OCI-LY7 (cell line): ENCODE data around the gene PTPRN. TPM values are rescaled to one million over a fixed set of nuclear protein-coding genes. Genes with fewer than 3 reads are reported as not detected.

Experiments used
- BruUV-seq: library from RNA; stranded (reverse); fragments of 400-500 nt; replicated peaks from 2 replicates; lab custom pipeline; 2021; lab: Mats Ljungman, UMichigan
- CTCF ChIA-PET: fragments of 300-600 bp; sonication (Branson Sonifier 250); formaldehyde crosslinking; loops from one replicate; lab custom pipeline; 2022; ENCODE audit warnings: antibody characterized with exemption; ENCODE audit not compliant: unreplicated experiment; lab: Charles Lee
- POLR2A ChIA-PET: fragments of 300-600 bp; sonication (Branson Sonifier 250); formaldehyde crosslinking; loops from one replicate; lab custom pipeline; 2022; ENCODE audit warnings: antibody characterized with exemption; lab: Charles Lee
- DNase-seq: peaks from one replicate; pipeline ENCODE4 v3.0.0-alpha.2; 2015; ENCODE audit warnings: low spot score
- H2AFZ ChIP-seq: fragments of 200-600 bp; sonication (generic), shearing (Covaris generic); 2 replicates; pipeline ENCODE4 v1.6.1; 2014; ENCODE audit warnings: mild to moderate bottlenecking, antibody characterized with exemption, low read length, moderate library complexity
- H3K27ac ChIP-seq: fragments of 200-600 bp; sonication (generic); 2 replicates; pipeline ENCODE4 v1.5.1; 2014; ENCODE audit warnings: mixed run types, low read depth, mild to moderate bottlenecking, moderate library complexity, low read length, inconsistent platforms; ENCODE audit not compliant: poor library complexity, severe bottlenecking
- H3K36me3 ChIP-seq: fragments of 200-600 bp; sonication (generic); 2 replicates; pipeline ENCODE4 v1.6.1; 2014; ENCODE audit warnings: mild to moderate bottlenecking, antibody characterized with exemption, low read length, moderate library complexity, mixed read lengths; ENCODE audit not compliant: insufficient read depth
- H3K4me1 ChIP-seq: fragments of 200-600 bp; sonication (generic); 2 replicates; pipeline ENCODE4 v1.5.1; 2014; ENCODE audit warnings: mild to moderate bottlenecking, low read length; ENCODE audit not compliant: insufficient read depth, poor library complexity, severe bottlenecking
- H3K4me2 ChIP-seq: fragments of 200-600 bp; sonication (generic); 2 replicates; pipeline ENCODE4 v1.6.1; 2014; ENCODE audit warnings: mild to moderate bottlenecking, low read length
- H3K4me3 ChIP-seq: fragments of 200-600 bp; sonication (generic); 2 replicates; pipeline ENCODE4 v1.5.1; 2014; ENCODE audit warnings: mild to moderate bottlenecking, low read depth, low read length; ENCODE audit not compliant: poor library complexity, severe bottlenecking
- H3K79me2 ChIP-seq: fragments of 200-600 bp; sonication (generic); 2 replicates; pipeline ENCODE4 v1.6.1; 2016; ENCODE audit warnings: low read depth, mild to moderate bottlenecking, low read length, moderate library complexity, mixed read lengths; ENCODE audit not compliant: insufficient read depth
- H3K9me2 ChIP-seq: fragments of 200-600 bp; sonication (generic); 2 replicates; pipeline ENCODE4 v1.6.1; 2016; ENCODE audit warnings: mild to moderate bottlenecking, low read length, mixed read lengths; ENCODE audit not compliant: insufficient read depth
- H3K9me3 ChIP-seq: fragments of 200-600 bp; sonication (generic); 2 replicates; pipeline ENCODE4 v1.6.1; 2014; ENCODE audit warnings: mild to moderate bottlenecking, mixed run types, low read length, mixed read lengths
- H4K20me1 ChIP-seq: fragments of 200-600 bp; sonication (generic); 2 replicates; pipeline ENCODE4 v1.6.1; 2014; ENCODE audit warnings: mild to moderate bottlenecking, antibody characterized with exemption, low read length, moderate library complexity, mixed read lengths; ENCODE audit not compliant: insufficient read depth
- CTCF ChIP-seq: fragments of 200-600 bp; sonication (generic); conservative IDR thresholded peaks from 2 replicates; pipeline ENCODE4 v1.5.1; 2014; ENCODE audit warnings: mild to moderate bottlenecking, antibody characterized with exemption, low read length, moderate library complexity, mixed read lengths
- EZH2phosphoT487 ChIP-seq: fragments of 200-600 bp; sonication (generic); IDR thresholded peaks from 2 replicates; pipeline ENCODE4 v1.6.1; 2018; ENCODE audit warnings: low read depth, borderline replicate concordance, mild to moderate bottlenecking, mixed run types, antibody characterized with exemption, low read length, moderate library complexity, mixed read lengths
- intact Hi-C: fragments of 100-400 bp; cut with micrococcal nuclease; formaldehyde crosslinking; loops from one replicate; pipeline ENCODE4 v1.10.0; 2022; ENCODE audit not compliant: unreplicated experiment
- total RNA-seq, 2 experiments: library from RNA; depleted of rRNA in 1 of 2; stranded (reverse); fragments of >200 nt in 1 of 2; shearing (Covaris generic) in 1 of 2; gene quantifications; 2 replicates each; pipeline ENCODE4 v1.2.3, GENCODE V29; 2014 to 2022

The PTPRN gene
- total RNA-seq, 2 experiments from 2014 or later = not detected

GRCh38 chr2:219279916-219280516, 29.2 kb downstream of the PTPRN start:
- H3K9me2 ChIP-seq = no peaks in the 10 kb centered on the region
- H3K4me3 ChIP-seq = peak overlapping the region; percentile 83
- peaks cover 39% of the 10 kb centered on the region for H3K4me1 ChIP-seq
- H2AFZ ChIP-seq = peak overlapping the region; percentile 48
- TF ChIP-seq EZH2phosphoT487 = no peak
- peak; percentile 74 for TF ChIP-seq CTCF
- peak overlapping the region; percentile 81 for H3K4me2 ChIP-seq
- BruUV-seq = no TSS peak
- ChIA-PET POLR2A (interaction anchor here (1.0 to 3.4 kb wide), 6 partner anchors 11 to 73 kb away, joined by 3 to 21 read pairs (median 5); partner anchors contain the start of genes GLB1L, STK16 and ZFAND2B), CTCF (interaction anchor here (2.1 to 3.0 kb wide), 2 partner anchors 15 to 30 kb away, joined by 8 to 10 read pairs; no protein-coding TSS in a partner anchor)
- H4K20me1 ChIP-seq = peaks cover 5% of the 10 kb centered on the region
- peaks cover 45% of the 10 kb centered on the region for H3K36me3 ChIP-seq
- intact Hi-C loops = loop anchor here (1.0 to 10.0 kb wide), 7 partner anchors 15 to 395 kb away; partner anchors contain the start of genes ANKZF1, ATG9A, NHEJ1 and TUBA4A
- peaks cover 19% of the 10 kb centered on the region; the same call in 1 of the 2 replicates for H3K79me2 ChIP-seq
- peak overlapping the region; percentile 90 for H3K27ac ChIP-seq
- peak; percentile 90 for DNase-seq
- no peaks in the 10 kb centered on the region for H3K9me3 ChIP-seq

DNA sequence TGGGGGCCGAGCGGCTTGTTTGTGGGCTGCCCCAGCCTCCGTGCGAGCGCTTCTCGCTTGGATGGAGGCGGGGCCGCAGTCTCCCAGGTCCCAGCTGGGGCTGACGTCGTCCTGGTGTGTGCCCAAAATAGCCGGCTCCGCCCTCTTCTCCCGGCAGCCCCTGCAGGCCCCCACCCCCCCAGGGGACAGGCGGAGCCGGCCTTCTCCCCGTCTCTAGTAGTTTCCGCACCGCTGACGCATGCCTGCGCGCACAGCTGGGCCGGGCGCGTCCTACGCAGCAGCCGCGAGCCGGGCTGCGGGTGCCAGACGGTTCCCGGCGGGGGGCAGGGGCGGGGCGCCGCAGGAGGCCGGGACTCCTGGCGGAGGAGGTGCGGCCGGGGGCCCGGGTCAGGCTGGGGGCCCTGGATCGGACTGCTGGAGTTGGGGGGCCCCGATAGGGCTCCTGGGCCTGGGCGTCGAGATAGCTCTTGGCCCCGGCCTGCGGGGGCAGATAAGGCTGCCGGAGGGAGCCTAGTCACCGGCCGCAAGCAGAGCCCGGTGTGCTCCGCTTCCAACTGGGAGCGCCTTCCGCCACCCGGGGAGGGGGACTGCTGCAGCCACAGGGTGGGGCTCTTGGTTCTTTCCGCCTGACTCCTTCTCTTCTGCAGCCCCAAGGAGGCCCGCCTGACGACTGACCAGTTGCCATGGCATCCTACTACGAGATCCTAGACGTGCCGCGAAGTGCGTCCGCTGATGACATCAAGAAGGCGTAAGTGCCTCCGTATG, 29.9 kb downstream of the PTPRN start, which contains the start of gene DNAJB2:
Gene DNAJB2, plus strand, starts transcription at position 216 of the 765 bp plus-strand sequence. Its CDS starts 468 bp downstream, at position 684.
- CTCF ChIA-PET = interaction anchor here (0.6 to 3.0 kb wide), 5 partner anchors 9 to 886 kb away, joined by 3 to 13 read pairs (median 7); partner anchors contain the start of genes TUBA4A and TUBA4B
- Histone ChIP-seq H3K4me2 (peak within 1 kb of the TSS; percentile 81), H3K4me1 (peaks cover 39% of the 10 kb centered on the region), H3K9me3 (no peaks in the 10 kb centered on the region), H3K79me2 (peaks cover 19% of the 10 kb centered on the region; the same call in 1 of the 2 replicates), H3K4me3 (peak within 1 kb of the TSS; percentile 83), H3K9me2 (no peaks in the 10 kb centered on the region), H2AFZ (peak within 1 kb of the TSS; percentile 74), H3K27ac (peak within 1 kb of the TSS; percentile 90), H4K20me1 (peaks cover 5% of the 10 kb centered on the region), H3K36me3 (peaks cover 39% of the 10 kb centered on the region)
- peak; percentile 99 for DNase-seq
- BruUV-seq = no TSS peak
- TF ChIP-seq EZH2phosphoT487 (no peak), CTCF (no peak)
- POLR2A ChIA-PET = interaction anchor here (0.6 to 3.4 kb wide), 9 partner anchors 12 to 128 kb away, joined by 3 to 21 read pairs (median 4); partner anchors contain the start of genes GLB1L, STK16 and ZFAND2B
- intact Hi-C loops = loop anchor here (1.0 to 10.0 kb wide), 7 partner anchors 16 to 395 kb away; partner anchors contain the start of genes ANKZF1, ATG9A, NHEJ1 and TUBA4A
